ENCODE measurements around the gene GRAP2. TPM values are rescaled to one million over a fixed set of nuclear protein-coding genes. Genes with fewer than 3 reads are reported as not detected.
"Not testable (repeated sequence)": the region's sequence is repeated elsewhere in the genome, so short reads cannot be mapped to it uniquely, and the experiment has no call there.

Gene GRAP2
- total RNA-seq, 1 donor from 2014 or later = 1.3 TPM

DNA sequence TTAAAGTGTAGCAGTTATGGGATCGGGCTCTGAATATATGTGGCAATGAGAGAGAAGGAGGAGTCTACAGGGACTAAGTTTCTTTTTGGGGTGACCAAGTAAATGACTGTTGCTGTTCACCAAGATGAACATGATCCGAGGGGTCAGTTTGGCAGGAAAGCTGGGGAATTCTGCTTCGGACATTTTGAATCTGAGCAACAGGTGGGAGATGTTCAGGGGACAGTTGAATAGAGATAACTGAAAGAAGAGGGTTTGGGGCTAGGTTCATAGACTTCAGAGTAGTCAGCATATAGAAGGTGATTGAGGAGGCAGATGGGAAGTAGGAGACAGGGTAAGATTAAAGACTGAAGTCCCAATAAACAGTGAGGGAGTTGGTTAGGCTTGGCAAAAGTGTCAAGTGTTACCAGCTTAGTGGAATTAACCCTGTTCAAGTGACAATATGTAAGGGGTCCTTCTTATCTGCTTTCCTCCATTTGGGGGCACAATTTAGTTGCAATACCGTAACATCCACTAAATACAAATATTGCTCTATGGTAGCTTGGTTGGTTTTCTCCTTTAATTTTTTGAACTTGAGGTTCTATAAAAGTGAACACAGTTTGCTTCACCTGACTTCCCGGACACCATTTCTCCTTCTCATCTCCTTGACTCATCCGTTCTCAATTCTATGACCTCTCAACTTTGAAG lies 4.4 kb upstream of the GRAP2 start:
- DNase-seq (ENCODE audit: low spot score) = no peak

DNA sequence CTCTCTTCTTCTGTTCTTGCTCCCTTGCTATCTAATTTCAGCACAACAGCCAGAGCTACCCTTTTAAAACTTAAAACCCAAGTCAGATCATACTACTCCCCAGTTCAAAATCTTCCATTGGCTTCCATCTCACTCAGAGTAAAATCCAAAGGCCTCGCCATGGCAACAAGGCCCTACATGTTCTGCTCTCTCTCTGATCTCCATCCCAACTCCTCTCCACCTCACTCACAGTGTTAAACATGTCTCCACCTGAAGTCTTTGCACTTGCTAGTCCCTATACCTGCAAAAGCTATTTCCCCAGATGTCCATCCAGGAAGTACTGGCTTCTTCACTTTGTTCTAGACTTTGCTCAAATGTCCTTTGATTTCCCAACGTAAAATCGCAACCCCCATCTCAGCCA lies 3.0 kb upstream of the GRAP2 start:
- DNase-seq (ENCODE audit: low spot score) = no peak

DNA sequence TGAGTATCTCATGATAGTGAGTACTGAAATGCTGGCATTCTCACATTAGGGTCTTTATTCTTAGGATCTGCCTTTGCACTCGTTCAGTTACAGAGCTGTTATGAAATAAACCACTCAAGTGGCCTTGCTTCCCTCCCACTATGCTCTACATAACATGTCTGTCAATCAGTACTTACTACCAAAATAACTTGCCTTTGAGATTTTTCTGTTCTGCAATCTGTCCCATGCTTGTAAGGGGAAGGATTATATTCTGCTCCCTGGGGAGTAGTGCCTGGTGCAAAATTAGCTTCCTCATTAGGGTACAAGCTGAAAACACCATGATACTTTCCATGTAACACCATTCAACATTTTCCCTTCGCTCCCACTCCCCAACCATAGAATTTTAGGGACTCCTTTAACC lies 1.9 kb upstream of the GRAP2 start:
- no peak for DNase-seq (ENCODE audit: low spot score)

DNA sequence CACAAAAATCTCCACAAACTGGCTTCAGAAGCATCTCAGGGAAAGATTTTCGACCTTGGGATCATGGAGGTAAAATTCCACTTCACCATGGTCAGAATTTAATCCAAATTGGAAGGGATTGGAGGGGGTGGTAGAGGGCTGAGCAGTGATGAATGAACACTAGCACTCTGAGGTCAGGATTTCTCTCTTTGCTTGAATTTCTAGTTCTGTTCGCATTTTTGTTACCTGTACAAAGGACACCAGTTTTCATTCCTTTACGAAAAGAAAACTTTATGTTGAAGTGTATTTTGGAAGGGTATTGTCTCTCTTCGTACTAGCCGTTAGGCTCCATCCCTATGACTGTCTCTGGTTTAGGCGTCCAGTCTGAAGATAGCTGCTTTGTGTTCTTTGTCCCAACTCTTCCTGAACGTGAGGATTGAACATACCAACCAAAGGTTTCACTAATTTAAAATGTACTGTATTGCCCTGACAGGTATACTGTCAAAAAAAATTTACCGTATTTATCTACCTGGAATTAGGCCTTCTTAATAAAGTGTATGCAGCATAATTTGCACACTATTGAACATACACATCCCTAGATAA lies 772 bp downstream of the GRAP2 start:
- no peak for DNase-seq (ENCODE audit: low spot score)

DNA sequence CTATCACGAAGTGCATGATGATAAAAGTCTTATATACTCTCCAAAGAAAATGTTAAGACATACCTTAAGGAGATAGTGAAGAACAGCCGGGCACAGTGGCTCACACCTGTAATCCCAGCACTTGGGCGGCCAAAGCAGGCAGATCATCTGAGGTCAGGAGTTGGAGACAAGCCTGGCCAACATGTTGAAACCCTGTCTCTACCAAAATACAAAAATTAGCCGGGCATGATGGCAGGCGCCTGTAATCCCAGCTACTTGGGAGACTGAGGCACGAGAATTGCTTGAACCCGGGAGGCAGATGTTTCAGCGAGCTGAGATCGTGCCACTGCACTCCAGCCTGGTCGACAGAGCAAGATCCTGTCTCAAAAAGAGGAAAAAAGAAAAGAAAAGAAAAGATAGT lies 3.1 kb downstream of the GRAP2 start:
- DNase-seq (ENCODE audit: low spot score) = not testable (repeated sequence)

GRCh38 chr22:39904862-39905261 lies 4.0 kb downstream of the GRAP2 start:
- no peak for DNase-seq (ENCODE audit: low spot score)

DNA sequence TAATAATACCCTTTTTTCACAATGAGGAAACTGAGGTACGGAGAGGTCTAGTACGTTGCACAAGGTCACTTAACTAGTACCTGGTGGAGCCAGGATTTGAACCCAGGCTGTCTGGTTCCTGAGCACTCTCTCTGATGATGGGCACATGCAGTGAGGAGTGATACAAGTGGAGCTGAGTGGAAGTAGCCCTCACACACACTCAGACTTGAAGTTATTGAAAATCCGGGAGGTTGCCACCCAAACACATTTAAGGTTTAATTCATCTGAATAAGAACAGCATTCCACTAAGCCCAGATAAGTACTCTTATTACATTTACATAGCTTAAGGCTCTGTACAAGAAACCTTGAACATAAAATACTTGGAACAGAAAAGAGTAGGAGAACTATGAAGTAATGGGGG lies 4.8 kb downstream of the GRAP2 start:
- no peak for DNase-seq (ENCODE audit: low spot score)

DNA sequence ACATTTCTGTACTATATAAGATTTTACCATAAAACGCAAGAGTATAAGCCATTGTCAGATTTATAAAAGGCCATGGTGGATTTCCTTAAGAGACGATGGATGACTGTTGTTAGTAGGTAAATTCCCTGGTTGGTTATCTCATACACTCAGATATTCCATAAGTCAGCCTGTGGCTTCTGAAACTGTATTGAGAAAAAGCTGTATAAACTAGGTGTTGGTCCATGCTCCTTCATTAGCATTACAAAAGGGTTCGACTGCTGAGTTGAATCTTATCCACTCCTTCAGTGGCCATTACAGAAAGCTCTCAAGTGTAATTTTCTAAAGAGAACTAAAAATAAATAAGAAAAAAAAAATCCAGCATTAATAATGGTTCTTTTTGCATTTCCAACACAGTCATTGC lies 5.3 kb downstream of the GRAP2 start:
- DNase-seq (ENCODE audit: low spot score) = no peak

- no peak for DNase-seq (ENCODE audit: low spot score)
Observed at GRCh38 chr22:39907047-39907446, 6.2 kb downstream of the GRAP2 start.

- DNase-seq (ENCODE audit: low spot score) = no peak
Observed at GRCh38 chr22:39907605-39908097, 6.8 kb downstream of the GRAP2 start.

- no peak for DNase-seq (ENCODE audit: low spot score)
Observed at GRCh38 chr22:39908136-39908535, 7.3 kb downstream of the GRAP2 start.

DNA sequence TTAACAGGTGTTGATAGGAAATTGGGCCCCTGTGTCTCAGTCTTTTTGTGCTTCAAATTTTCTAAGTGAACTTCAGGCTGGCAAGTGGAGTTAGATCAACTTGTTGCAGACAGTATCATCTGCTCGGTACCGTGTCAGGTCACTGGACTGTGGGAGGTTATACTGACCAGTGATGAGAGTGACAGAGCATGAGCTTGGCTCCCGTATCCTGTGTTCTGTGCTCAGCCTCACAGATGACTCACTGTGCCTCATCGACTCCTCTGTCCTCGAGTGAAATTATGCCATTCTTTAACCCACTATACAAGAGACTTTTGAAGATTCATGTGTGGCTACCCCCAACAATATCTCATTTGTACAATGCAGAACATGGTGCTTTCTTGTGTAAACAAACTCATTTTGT lies 7.9 kb downstream of the GRAP2 start:
- DNase-seq (ENCODE audit: low spot score) = no peak

DNA sequence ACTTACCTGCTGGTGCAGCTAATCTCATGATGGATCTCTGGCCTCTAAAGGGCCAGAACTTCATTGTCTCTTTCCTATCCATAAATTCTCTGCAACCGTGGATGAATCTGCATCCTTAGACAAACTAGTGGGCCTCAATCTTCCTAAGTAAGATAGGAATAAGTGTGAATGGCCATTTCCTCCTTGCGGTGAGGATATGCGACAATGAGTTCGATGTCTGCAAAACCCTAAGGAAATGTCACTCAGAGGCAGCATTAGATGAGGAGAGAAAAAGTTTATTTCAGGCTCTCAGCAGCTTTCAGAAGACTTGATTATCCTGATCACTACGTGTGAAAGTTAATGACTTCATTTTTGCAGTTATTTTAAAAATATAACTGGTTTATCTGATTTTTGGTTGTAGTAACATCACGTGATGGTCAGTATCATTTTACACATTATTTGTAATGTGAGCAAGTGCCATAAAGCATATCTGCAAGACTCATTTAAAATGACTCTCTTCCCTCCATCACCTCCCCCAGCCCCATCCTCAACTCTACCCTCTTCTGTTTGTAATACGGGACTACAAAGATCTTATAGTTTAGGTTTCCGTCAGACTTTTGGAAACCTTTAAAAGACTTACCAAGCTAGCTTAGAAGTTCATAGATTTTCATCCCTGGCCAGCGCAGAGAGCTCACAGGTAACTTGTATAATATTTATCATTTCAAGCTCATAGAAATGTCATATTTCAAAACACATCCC lies 10.2 kb downstream of the GRAP2 start:
- no peak for DNase-seq (ENCODE audit: low spot score)

DNA sequence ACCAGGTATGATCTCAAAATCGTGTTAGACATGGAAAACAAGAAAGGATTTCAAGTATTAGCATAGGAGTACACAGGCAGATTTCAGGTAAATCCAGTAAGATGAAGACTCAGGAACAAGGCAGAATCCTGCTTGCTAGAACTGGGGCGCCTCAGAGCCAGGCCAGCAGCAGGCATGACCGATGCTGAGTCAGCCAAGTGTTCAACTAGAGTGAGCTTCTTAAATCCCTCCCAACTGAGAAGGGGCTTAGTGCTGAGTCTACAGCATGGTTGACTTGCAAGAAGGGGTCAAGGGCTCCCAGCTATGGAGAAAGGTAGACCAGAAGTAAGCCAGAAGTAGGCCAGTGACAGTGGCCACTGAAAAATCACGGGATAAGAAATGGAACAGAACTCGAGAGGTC lies 12.4 kb downstream of the GRAP2 start:
- no peak for DNase-seq (ENCODE audit: low spot score)

GRCh38 chr22:39913886-39914285 lies 13.0 kb downstream of the GRAP2 start:
- no peak for DNase-seq (ENCODE audit: low spot score)

DNA sequence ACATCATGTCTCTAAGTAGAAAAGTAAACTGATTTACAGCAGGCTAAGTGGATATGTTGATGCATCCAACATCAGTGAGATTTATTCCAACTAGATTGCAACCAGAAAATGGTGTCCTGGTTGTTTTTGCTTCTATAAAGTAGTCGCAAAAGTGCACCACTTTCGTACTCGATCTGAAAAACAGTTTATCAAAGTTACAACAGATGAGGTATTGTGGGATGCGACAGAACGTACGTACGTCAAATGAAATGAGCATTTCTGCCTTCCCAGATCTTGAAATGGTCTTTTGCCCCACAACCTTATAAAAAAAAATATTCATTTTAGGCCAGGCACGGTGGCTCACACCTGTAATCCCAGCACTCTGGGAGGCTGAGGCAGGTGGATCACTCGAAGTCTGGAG lies 13.7 kb downstream of the GRAP2 start:
- no peak for DNase-seq (ENCODE audit: low spot score)

- no peak for DNase-seq (ENCODE audit: low spot score)
Observed at GRCh38 chr22:39915295-39915726, 14.4 kb downstream of the GRAP2 start.

- DNase-seq (ENCODE audit: low spot score) = no peak
Observed at GRCh38 chr22:39916496-39916895, 15.6 kb downstream of the GRAP2 start.

DNA sequence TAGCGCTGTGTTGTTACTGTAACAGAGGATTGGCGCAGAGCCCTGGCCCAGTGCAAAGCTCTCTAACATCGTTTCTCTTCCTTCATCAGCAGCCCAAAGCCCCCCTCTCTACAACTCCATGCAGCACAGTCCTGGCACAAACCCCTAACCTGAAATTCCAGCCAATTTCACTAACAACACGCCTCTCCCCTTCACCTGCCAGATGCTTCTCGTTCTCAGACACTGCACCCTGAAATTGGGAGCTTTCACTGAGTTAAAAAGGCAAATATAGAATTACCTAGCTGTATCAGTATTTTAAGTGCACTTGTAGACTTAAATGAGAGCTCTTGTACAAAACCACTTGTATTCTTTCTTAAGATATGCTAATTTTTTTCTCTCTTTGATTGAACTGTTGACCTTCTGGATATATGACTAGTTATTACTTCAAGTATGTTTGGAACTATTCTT lies 16.3 kb downstream of the GRAP2 start:
- DNase-seq (ENCODE audit: low spot score) = no peak

DNA sequence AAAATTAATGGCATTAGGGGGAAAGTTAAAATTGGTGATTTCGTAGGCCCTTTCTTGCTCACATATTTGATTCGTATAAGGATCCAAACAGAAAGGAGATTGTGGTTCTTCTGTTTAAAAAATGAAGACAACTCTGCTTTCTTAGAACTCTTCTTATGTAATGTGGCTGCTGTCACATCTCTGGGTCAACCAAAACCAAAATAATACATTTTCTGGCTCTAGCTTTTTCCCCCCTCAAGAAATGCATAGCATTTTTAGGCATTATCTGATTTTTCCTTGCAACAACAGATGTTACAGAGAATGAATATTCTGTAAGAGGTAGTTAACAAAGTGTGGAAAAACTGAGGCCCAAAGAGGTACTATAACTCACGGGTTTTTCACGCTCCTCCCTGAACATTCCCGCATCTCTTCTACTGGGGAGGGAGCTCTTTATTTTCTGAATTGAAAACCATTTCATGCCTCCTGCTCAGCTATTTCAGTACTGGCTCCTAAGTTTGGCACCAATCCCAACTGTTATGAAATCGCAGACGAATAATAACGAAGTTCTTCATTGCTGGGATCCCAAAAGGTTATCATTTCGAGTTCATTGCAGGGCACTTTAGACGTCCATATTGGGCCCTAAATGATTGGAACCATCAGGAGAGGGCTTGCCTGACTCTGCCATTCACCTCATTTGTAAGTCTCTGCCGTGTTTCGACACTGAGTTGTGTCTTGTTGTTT lies 17.1 kb downstream of the GRAP2 start:
- no peak for DNase-seq (ENCODE audit: low spot score)

DNA sequence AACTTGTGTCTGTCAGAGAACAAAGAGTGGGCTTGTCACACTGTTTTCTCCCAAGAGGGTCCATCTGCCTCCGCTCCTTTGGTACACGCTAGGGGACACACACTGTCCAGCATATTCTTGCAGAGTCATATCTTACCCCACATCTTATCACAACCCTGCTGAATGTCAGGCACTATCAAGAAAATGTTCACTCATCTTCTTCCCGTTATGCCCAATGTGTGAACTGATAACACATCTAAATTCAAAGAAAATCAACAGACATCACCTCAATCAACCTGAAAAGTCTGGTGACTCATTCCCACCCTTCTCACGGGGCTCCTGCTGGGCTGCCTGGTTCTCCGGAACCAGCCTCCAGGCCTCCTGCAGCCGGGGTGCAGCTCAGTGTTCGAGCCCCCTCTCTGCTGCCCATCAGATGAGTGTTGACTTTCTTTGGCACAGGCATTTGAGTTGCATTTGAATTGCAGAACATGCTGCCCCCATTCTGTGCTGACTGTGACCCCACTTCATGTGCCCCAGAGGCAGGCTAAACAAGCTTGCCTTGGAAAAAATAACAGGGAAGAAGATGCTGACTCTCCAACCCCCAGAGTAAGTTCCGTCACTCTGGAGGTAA lies 19.4 kb downstream of the GRAP2 start:
- DNase-seq (ENCODE audit: low spot score) = no peak
